IMR-90 (cell line): ENCODE measurements around the gene AKT3.

Experiments used
- CTCF ChIP-seq: conservative IDR thresholded peaks from 2 replicates; pipeline ENCODE4 v1.5.1; 2012; ENCODE audit warnings: mild to moderate bottlenecking, low read depth, low read length, improper control_type of control experiment
- FOS ChIP-seq: fragments of 150-350 bp; IDR thresholded peaks from 2 replicates; pipeline ENCODE4 v1.6.1; 2016; ENCODE audit warnings: low read depth, low read length
- MAZ ChIP-seq: IDR thresholded peaks from 2 replicates; pipeline ENCODE4 v1.6.1; 2012; ENCODE audit warnings: low read depth, mild to moderate bottlenecking, low read length, improper control_type of control experiment, moderate library complexity, borderline replicate concordance
- MXI1 ChIP-seq: IDR thresholded peaks from 2 replicates; pipeline ENCODE4 v1.6.1; 2012; ENCODE audit warnings: low read depth, mild to moderate bottlenecking, low read length, moderate library complexity, borderline replicate concordance
- POLR2A ChIP-seq: IDR thresholded peaks from 2 replicates; pipeline ENCODE4 v1.6.1; 2012; ENCODE audit warnings: mild to moderate bottlenecking, low read depth, low read length
- RAD21 ChIP-seq: IDR thresholded peaks from 2 replicates; pipeline ENCODE4 v1.6.1; 2012; ENCODE audit warnings: low read length, improper control_type of control experiment
- RCOR1 ChIP-seq: IDR thresholded peaks from 2 replicates; pipeline ENCODE4 v1.6.1; 2012; ENCODE audit warnings: mild to moderate bottlenecking, low read length, improper control_type of control experiment; ENCODE audit not compliant: insufficient replicate concordance
- RFX5 ChIP-seq: IDR thresholded peaks from 2 replicates; pipeline ENCODE4 v1.8.0; 2012; ENCODE audit warnings: low read depth, mild to moderate bottlenecking, low read length, moderate library complexity
- TF ChIP-seq, protein P1 (sequence below): fragments of 150-350 bp; IDR thresholded peaks from 2 replicates; pipeline ENCODE4 v1.6.1; 2017; ENCODE audit warnings: mild to moderate bottlenecking, antibody characterized with exemption, low read length, low read depth
- TF ChIP-seq, protein P2 (sequence below): fragments of 150-350 bp; IDR thresholded peaks from 2 replicates; pipeline ENCODE4 v1.6.1; 2016; ENCODE audit warnings: low read depth, mild to moderate bottlenecking, low read length, moderate library complexity, borderline replicate concordance

GRCh38 chr1:243765676-243766075, 84.4 kb downstream of the AKT3 start:
- TF ChIP-seq MAZ (no peak), CTCF (no peak), RAD21 (no peak), RCOR1 (no peak), POLR2A (no peak), RFX5 (no peak), FOS (no peak), MXI1 (no peak)
- TF ChIP-seq, protein P1, sequence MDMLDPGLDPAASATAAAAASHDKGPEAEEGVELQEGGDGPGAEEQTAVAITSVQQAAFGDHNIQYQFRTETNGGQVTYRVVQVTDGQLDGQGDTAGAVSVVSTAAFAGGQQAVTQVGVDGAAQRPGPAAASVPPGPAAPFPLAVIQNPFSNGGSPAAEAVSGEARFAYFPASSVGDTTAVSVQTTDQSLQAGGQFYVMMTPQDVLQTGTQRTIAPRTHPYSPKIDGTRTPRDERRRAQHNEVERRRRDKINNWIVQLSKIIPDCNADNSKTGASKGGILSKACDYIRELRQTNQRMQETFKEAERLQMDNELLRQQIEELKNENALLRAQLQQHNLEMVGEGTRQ, result no peak
- TF ChIP-seq, protein P2, sequence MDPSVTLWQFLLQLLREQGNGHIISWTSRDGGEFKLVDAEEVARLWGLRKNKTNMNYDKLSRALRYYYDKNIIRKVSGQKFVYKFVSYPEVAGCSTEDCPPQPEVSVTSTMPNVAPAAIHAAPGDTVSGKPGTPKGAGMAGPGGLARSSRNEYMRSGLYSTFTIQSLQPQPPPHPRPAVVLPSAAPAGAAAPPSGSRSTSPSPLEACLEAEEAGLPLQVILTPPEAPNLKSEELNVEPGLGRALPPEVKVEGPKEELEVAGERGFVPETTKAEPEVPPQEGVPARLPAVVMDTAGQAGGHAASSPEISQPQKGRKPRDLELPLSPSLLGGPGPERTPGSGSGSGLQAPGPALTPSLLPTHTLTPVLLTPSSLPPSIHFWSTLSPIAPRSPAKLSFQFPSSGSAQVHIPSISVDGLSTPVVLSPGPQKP, result no peak
